Keratinocyte (primary cell): ENCODE data around the gene CD68. TPM values are rescaled to one million over a fixed set of nuclear protein-coding genes. Genes with fewer than 3 reads are reported as not detected.
"Not testable (repeated sequence)": the region's sequence is repeated elsewhere in the genome, so short reads cannot be mapped to it uniquely, and the experiment has no call there.

Experiments used
- DNase-seq: peaks from one replicate; pipeline ENCODE4 v3.0.0-alpha.2; 2011; ENCODE audit warnings: low read depth, missing footprints, low spot score
- FAIRE-seq: peaks from 2 replicates; lab custom pipeline; 2011; peaks lifted over from hg19 to GRCh38; lab: Jason Lieb, UNC
- H2AFZ ChIP-seq: 2 replicates; pipeline ENCODE4 v1.6.0; 2012; ENCODE audit warnings: low read length, control low read depth, inconsistent platforms; ENCODE audit not compliant: control insufficient read depth
- H3K27ac ChIP-seq: 2 replicates; pipeline ENCODE4 v1.5.1; 2011; ENCODE audit warnings: low read length; ENCODE audit not compliant: control insufficient read depth, insufficient read depth
- H3K27me3 ChIP-seq: 3 replicates; pipeline ENCODE4 v1.6.0; 2011; ENCODE audit warnings: low read length; ENCODE audit not compliant: control insufficient read depth, insufficient read depth; ENCODE audit errors: extremely low read depth
- H3K36me3 ChIP-seq, 2 experiments: 2 replicates in 1 of 2; 3 replicates in 1 of 2; pipeline ENCODE4 v1.5.1; 2011; ENCODE audit warnings: low read length in 2 of 2, mild to moderate bottlenecking in 1 of 2; ENCODE audit not compliant: control insufficient read depth in 2 of 2, insufficient read depth in 2 of 2; ENCODE audit errors: extremely low read depth in 1 of 2
- H3K4me1 ChIP-seq: 3 replicates; pipeline ENCODE4 v1.5.1; 2011; ENCODE audit warnings: low read length; ENCODE audit not compliant: control insufficient read depth, insufficient read depth; ENCODE audit errors: extremely low read depth
- H3K4me2 ChIP-seq: 3 replicates; pipeline ENCODE4 v1.6.0; 2011; ENCODE audit warnings: low read depth, low read length; ENCODE audit not compliant: control insufficient read depth, insufficient read depth; ENCODE audit errors: extremely low read depth
- H3K4me3 ChIP-seq, 3 experiments: fragments of 200-600 bp in 1 of 3; sonication (generic) in 1 of 3; 2 replicates in 2 of 3; 3 replicates in 1 of 3; pipeline ENCODE4 v1.5.1; 2011 to 2016; ENCODE audit warnings: low read length in 3 of 3, mild to moderate bottlenecking in 3 of 3, control low read depth in 2 of 3, inconsistent platforms in 1 of 3, low read depth in 1 of 3, mixed read lengths in 1 of 3, mixed run types in 1 of 3, moderate library complexity in 1 of 3; ENCODE audit not compliant: control insufficient read depth in 2 of 3, insufficient read depth in 2 of 3; ENCODE audit errors: extremely low read depth in 1 of 3
- H3K79me2 ChIP-seq: 2 replicates; pipeline ENCODE4 v1.6.0; 2012; ENCODE audit warnings: low read length; ENCODE audit not compliant: control insufficient read depth, insufficient read depth
- H3K9ac ChIP-seq: 3 replicates; pipeline ENCODE4 v1.6.0; 2011; ENCODE audit warnings: low read length; ENCODE audit not compliant: control insufficient read depth, insufficient read depth; ENCODE audit errors: extremely low read depth
- H3K9me1 ChIP-seq: 3 replicates; pipeline ENCODE4 v1.6.0; 2011; ENCODE audit warnings: low read length; ENCODE audit not compliant: control insufficient read depth, insufficient read depth; ENCODE audit errors: extremely low read depth
- H3K9me3 ChIP-seq: 2 replicates; pipeline ENCODE4 v1.5.1; 2012; ENCODE audit warnings: low read depth, low read length; ENCODE audit not compliant: control insufficient read depth
- H4K20me1 ChIP-seq: 3 replicates; pipeline ENCODE4 v1.6.0; 2011; ENCODE audit warnings: low read length; ENCODE audit not compliant: control insufficient read depth, insufficient read depth; ENCODE audit errors: extremely low read depth
- EZH2 ChIP-seq: IDR thresholded peaks from one replicate; pipeline ENCODE4 v1.6.1; 2012; ENCODE audit warnings: inconsistent platforms, mild to moderate bottlenecking, low read length, moderate library complexity
- dilution Hi-C: fragments of 300-500 bp; cut with MboI; formaldehyde crosslinking; loops from one replicate; pipeline ENCODE4 v1.7.0; 2020; ENCODE audit warnings: low sequenced_read_pairs; ENCODE audit not compliant: extremely low pct_ligation_motif_present
- polyA plus RNA-seq, 5 experiments: library from polyadenylated mRNA; depleted of rRNA in 3 of 5; stranded (reverse) in 3 of 5; stranded (forward) in 1 of 5; unstranded in 1 of 5; fragments of >200 nt; gene quantifications; 1 replicate in 1 of 5; 2 replicates in 3 of 5; 3 replicates in 1 of 5; pipeline versions ENCODE4 v1.2.1 to v1.2.3, GENCODE V29; 2011 to 2012; ENCODE audit warnings: missing spikeins in 2 of 5, low read depth in 1 of 5, low replicate concordance in 1 of 5
- TF ChIP-seq, protein P1 (sequence below), 3 experiments: IDR thresholded peaks in 1 of 3; conservative IDR thresholded peaks in 1 of 3; optimal IDR thresholded peaks in 1 of 3; 2 replicates in 2 of 3; 3 replicates in 1 of 3; pipeline versions ENCODE3 to v1.5.1; 2011; ENCODE audit warnings: low read length in 3 of 3, mild to moderate bottlenecking in 3 of 3, moderate library complexity in 2 of 3, control low read depth in 1 of 3, inconsistent platforms in 1 of 3; ENCODE audit not compliant: insufficient read depth in 2 of 3; ENCODE audit errors: extremely low read depth in 1 of 3

CD68 gene
- polyA plus RNA-seq, 1 donor (not counting 4 experiments of a cell fraction or from before 2014, with no cell fraction given): 14.0 TPM

DNA sequence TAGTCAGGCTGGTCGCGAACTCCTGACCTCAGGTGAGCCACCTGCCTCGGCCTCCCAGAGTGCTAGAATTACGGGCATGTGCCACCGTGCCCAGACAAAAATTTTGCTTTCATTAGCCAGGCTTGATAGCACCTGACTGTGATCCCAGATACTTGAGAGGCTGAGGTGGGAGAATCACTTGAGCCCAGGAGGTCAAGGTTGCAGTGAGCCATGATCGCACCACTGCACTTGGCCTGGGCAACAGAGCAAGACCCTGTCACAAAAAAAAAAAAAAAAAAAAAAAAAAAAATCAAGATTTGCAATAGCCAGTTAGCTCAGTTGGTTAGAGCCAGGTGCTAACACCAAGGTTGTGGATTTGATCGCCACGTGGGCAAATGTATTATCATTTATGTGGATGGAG, 41.4 kb downstream of the CD68 start:
- Histone ChIP-seq H3K4me2 (no peak overlapping the region), H2AFZ (no peak overlapping the region), H3K4me1 (no peaks in the 10 kb centered on the region), H3K36me3 (no peaks in the 10 kb centered on the region), H3K27ac (no peak overlapping the region), H3K9me1 (no peaks in the 10 kb centered on the region), H3K9ac (no peak overlapping the region), H3K4me3 (no peak overlapping the region), H3K79me2 (no peaks in the 10 kb centered on the region), H3K9me3 (no peaks in the 10 kb centered on the region), H4K20me1 (no peaks in the 10 kb centered on the region), H3K27me3 (no peaks in the 10 kb centered on the region)
- dilution Hi-C loops: no loop called here
- TF ChIP-seq EZH2: no peak
- TF ChIP-seq, protein P1, sequence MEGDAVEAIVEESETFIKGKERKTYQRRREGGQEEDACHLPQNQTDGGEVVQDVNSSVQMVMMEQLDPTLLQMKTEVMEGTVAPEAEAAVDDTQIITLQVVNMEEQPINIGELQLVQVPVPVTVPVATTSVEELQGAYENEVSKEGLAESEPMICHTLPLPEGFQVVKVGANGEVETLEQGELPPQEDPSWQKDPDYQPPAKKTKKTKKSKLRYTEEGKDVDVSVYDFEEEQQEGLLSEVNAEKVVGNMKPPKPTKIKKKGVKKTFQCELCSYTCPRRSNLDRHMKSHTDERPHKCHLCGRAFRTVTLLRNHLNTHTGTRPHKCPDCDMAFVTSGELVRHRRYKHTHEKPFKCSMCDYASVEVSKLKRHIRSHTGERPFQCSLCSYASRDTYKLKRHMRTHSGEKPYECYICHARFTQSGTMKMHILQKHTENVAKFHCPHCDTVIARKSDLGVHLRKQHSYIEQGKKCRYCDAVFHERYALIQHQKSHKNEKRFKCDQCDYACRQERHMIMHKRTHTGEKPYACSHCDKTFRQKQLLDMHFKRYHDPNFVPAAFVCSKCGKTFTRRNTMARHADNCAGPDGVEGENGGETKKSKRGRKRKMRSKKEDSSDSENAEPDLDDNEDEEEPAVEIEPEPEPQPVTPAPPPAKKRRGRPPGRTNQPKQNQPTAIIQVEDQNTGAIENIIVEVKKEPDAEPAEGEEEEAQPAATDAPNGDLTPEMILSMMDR (optimal IDR thresholded peaks at IDR 0.05 in 1 of 3, IDR thresholded peaks at IDR 0.05 in 1 of 3, conservative IDR thresholded peaks at IDR 0.05 in 1 of 3; ENCODE audit: extremely low read depth in 1 of 3, insufficient read depth in 2 of 3, low read length in 3 of 3): no peak
- no peak for DNase-seq
- FAIRE-seq: no peak

DNA sequence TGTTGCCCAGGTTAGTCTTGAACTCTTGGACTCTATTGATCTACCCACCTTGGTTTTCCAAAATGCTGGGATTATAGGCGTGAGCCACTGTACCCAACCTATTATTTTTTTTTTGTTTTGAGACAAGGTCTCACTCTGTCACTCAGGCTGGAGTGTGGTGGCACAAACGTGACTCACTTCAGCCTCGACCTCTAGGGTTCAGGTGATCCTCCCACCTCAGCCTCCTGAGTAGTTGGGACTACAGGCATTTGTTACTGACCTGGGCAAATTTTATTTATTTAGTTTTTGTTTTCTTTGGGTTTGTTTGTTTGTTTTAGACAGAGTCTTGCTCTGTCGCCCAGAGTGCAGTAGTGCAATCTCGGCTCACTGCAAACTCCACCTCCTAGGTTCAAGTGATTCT, 44.2 kb downstream of the CD68 start:
- Histone ChIP-seq H3K27ac (no peak overlapping the region), H3K9me1 (no peaks in the 10 kb centered on the region), H3K9me3 (no peaks in the 10 kb centered on the region), H3K4me1 (peaks cover 3% of the 10 kb centered on the region), H3K36me3 (no peaks in the 10 kb centered on the region), H3K4me3 (no peak overlapping the region), H3K4me2 (no peak overlapping the region), H3K79me2 (peaks cover 2% of the 10 kb centered on the region), H3K9ac (no peak overlapping the region), H3K27me3 (no peaks in the 10 kb centered on the region), H2AFZ (no peak overlapping the region), H4K20me1 (no peaks in the 10 kb centered on the region)
- TF ChIP-seq, protein P1 (optimal IDR thresholded peaks at IDR 0.05 in 1 of 3, IDR thresholded peaks at IDR 0.05 in 1 of 3, conservative IDR thresholded peaks at IDR 0.05 in 1 of 3; ENCODE audit: extremely low read depth in 1 of 3, insufficient read depth in 2 of 3, low read length in 3 of 3): no peak
- no peak for TF ChIP-seq EZH2
- no peak for FAIRE-seq
- no peak for DNase-seq
- dilution Hi-C loops: no loop called here

DNA sequence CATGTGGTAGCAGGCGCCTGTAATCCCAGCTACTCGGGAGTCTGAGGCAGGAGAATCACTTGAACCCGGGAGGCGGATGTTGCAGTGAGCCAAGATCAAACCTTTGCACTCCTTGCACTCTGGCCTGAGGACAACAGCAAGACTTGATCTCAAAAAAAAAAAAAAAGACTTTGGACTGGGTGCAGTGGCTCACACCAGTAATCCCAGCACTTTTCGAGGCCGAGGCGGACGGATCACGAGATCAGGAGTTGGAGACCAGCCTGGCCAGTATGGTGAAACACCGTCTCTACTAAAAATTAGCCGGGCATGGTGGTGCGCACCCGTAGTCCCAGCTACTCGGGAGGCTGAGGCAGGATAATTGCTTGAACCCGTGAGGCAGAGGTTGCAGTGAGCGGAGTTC, 46.3 kb downstream of the CD68 start:
- H3K4me3 ChIP-seq, H3K9ac ChIP-seq, H3K9me3 ChIP-seq, dilution Hi-C loops, H2AFZ ChIP-seq, H4K20me1 ChIP-seq, H3K36me3 ChIP-seq, H3K4me2 ChIP-seq, H3K27ac ChIP-seq, H3K27me3 ChIP-seq, DNase-seq, H3K4me1 ChIP-seq, FAIRE-seq, H3K79me2 ChIP-seq, H3K9me1 ChIP-seq: not testable (repeated sequence)
